Right lobe of liver (tissue), 6 donors: Measurements from ENCODE around the gene ZMYND19. TPM values are rescaled to one million over a fixed set of nuclear protein-coding genes. Genes with fewer than 3 reads are reported as not detected.
A peak's percentile ranks its signal among the peaks of the same experiment; 100 is the strongest.

Experiments
- ATAC-seq, 4 donors: fragments of 200-7000 bp; cut with Tn5 transposase; one replicate each; pipeline ENCODE4 v1.9.1; 2020; ENCODE audit warnings: mild to moderate bottlenecking in 4 of 4, moderate library complexity in 4 of 4
- DNase-seq, 3 donors: peaks; one replicate each; pipeline ENCODE4 v3.0.0-alpha.2; 2020
- H3K27ac ChIP-seq, 3 donors: fragments of 200-600 bp; one replicate each; pipeline ENCODE4 v1.8.0; 2022
- H3K27me3 ChIP-seq, 2 donors: fragments of 200-600 bp; one replicate each; pipeline ENCODE4 v1.8.0; 2022
- H3K36me3 ChIP-seq, 4 donors: fragments of 200-600 bp; sonication (generic) in 1 of 4; one replicate each; pipeline versions ENCODE4 v1.5.1 to v1.8.0; 2017 to 2022; ENCODE audit warnings: control low read depth in 1 of 4
- H3K4me1 ChIP-seq, 4 donors: fragments of 200-600 bp; sonication (generic) in 1 of 4; one replicate each; pipeline versions ENCODE4 v1.5.1 to v1.8.0; 2017 to 2022; ENCODE audit warnings: control low read depth in 1 of 4
- H3K4me3 ChIP-seq, 3 donors: fragments of 200-600 bp; one replicate each; pipeline ENCODE4 v1.8.0; 2022
- H3K9me3 ChIP-seq, 4 donors: fragments of 200-600 bp; sonication (generic) in 1 of 4; one replicate each; pipeline versions ENCODE4 v1.5.1 to v1.8.0; 2017 to 2022; ENCODE audit warnings: control low read depth in 1 of 4
- CTCF ChIP-seq, 4 donors: fragments of 200-600 bp in 3 of 4; fragments of 450-650 bp in 1 of 4; IDR thresholded peaks; one replicate each; pipeline versions ENCODE4 v1.5.1 to v1.8.0; 2016 to 2022; ENCODE audit warnings: antibody characterized with exemption in 4 of 4, mild to moderate bottlenecking in 2 of 4
- POLR2A ChIP-seq: fragments of 450-650 bp; IDR thresholded peaks from one replicate; pipeline ENCODE4 v1.6.1; 2017; ENCODE audit warnings: antibody characterized with exemption, mild to moderate bottlenecking
- WGBS: methylation state at CpG from one replicate; pipeline ENCODE4 v1.1.6; 2018; ENCODE audit warnings: low coverage, low lambda C conversion rate; ENCODE audit not compliant: insufficient coverage; ENCODE audit errors: missing lambda C conversion rate; 5-methylcytosine and 5-hydroxymethylcytosine counted together
- intact Hi-C, 2 donors: fragments of 100-400 bp; cut with DNase I; formaldehyde crosslinking; loops; one replicate each; pipeline versions ENCODE4 v1.11.2 to v1.14.1; 2022
- total RNA-seq, 6 experiments: library from RNA; depleted of rRNA in 2 of 6; stranded (reverse); fragments of >200 nt in 2 of 6; fragmentation: NEBNext Ultra II Directional in 3 of 6; extraction: Animal tissue kit (Norgen Biotek cat#: 25700) in 3 of 6; gene quantifications; one replicate each; pipeline versions ENCODE4 v1.1.0 to v1.2.4, GENCODE V29; 2016 to 2023
- donor health status: DM: no; HTN: yes; CAD: no.
- donor health status: DM: no; HTN: no; CAD: no.
- donor health status: DM: no; HTN: no; CAD: no.
- donor health status: DM: no; HTN: yes; CAD: no.
- donor health status: DM: no; HTN: yes; CAD: no.

ZMYND19 gene
- total RNA-seq, 6 experiments from 2014 or later, result 8.4 to 11.7 (median 9.0) TPM

- Histone ChIP-seq H3K27ac (no peak overlapping the region), H3K4me3 (no peak overlapping the region), H3K27me3 (no peaks in the 10 kb centered on the region), H3K4me1 (peaks cover 0 to 17% (median 6%) of the 10 kb centered on the region in 4 donors), H3K36me3 (peaks cover 0 to 3% (median 0%) of the 10 kb centered on the region in 4 donors), H3K9me3 (no peaks in the 10 kb centered on the region)
- peak in 2 of 3 donors; percentile 76 to 87 for DNase-seq
- intact Hi-C loops, result no loop called here
- no peak for TF ChIP-seq CTCF (IDR thresholded peaks at IDR 0.05)
- TF ChIP-seq POLR2A, result no peak
- peak; percentile 12 to 65 (median 47) for ATAC-seq
- WGBS, result no CpG with 5 or more reads among the region's 7 CpGs
Observed at GRCh38 chr9:137592767-137593166, 2.5 kb upstream of the ZMYND19 start.

GRCh38 chr9:137590123-137590468 is 216 bp downstream of the ZMYND19 start:
- WGBS, result no CpG with 5 or more reads among the region's 61 CpGs
- DNase-seq (no peak), ATAC-seq (no peak)
- intact Hi-C loops, result no loop called here
- no peak overlapping the region for H3K27ac ChIP-seq
- H3K4me1 ChIP-seq, result peaks cover 0 to 17% (median 6%) of the 10 kb centered on the region in 4 donors
- no peaks in the 10 kb centered on the region for H3K27me3 ChIP-seq
- peak overlapping the region; percentile 55 to 85 (median 60) for H3K4me3 ChIP-seq
- H3K9me3 ChIP-seq, result no peaks in the 10 kb centered on the region
- peaks cover 0 to 14% (median 0%) of the 10 kb centered on the region in 4 donors for H3K36me3 ChIP-seq
- no peak for TF ChIP-seq CTCF (IDR thresholded peaks at IDR 0.05)
- no peak for TF ChIP-seq POLR2A

- peaks cover 0 to 17% (median 6%) of the 10 kb centered on the region in 4 donors for H3K4me1 ChIP-seq
- H3K36me3 ChIP-seq, result peaks cover 0 to 14% (median 0%) of the 10 kb centered on the region in 4 donors
- no peaks in the 10 kb centered on the region for H3K27me3 ChIP-seq
- H3K27ac ChIP-seq, result no peak overlapping the region
- intact Hi-C loops, result no loop called here
- peak in 1 of 4 donors; percentile 3 for ATAC-seq
- H3K4me3 ChIP-seq, result peak overlapping the region; percentile 55 to 85 (median 60)
- H3K9me3 ChIP-seq, result no peaks in the 10 kb centered on the region
- TF ChIP-seq POLR2A (no peak), CTCF (IDR thresholded peaks at IDR 0.05) (no peak)
- no peak for DNase-seq
- WGBS, result 58% methylated on average over 8 of the region's 58 CpGs
Observed at GRCh38 chr9:137589441-137590122, 730 bp downstream of the ZMYND19 start.

- no peak for DNase-seq
- Histone ChIP-seq H3K27ac (no peak overlapping the region), H3K4me3 (no peak overlapping the region)
Observed at GRCh38 chr9:137588891-137589290, 1.4 kb downstream of the ZMYND19 start.

More at GRCh38 chr9:137588891-137589290, 1.4 kb downstream of the ZMYND19 start:
- Histone ChIP-seq H3K4me1 (peaks cover 0 to 17% (median 6%) of the 10 kb centered on the region in 4 donors), H3K9me3 (no peaks in the 10 kb centered on the region), H3K27me3 (no peaks in the 10 kb centered on the region), H3K36me3 (peaks cover 0 to 14% (median 0%) of the 10 kb centered on the region in 4 donors)
- WGBS, result 100% methylated on average over 2 of the region's 6 CpGs
- no peak for ATAC-seq
- intact Hi-C loops, result no loop called here
- TF ChIP-seq CTCF (IDR thresholded peaks at IDR 0.05) (no peak), POLR2A (no peak)
